Tibial nerve (tissue), 4 donors: ENCODE measurements around the gene SMARCD3. TPM values are rescaled to one million over a fixed set of nuclear protein-coding genes. Genes with fewer than 3 reads are reported as not detected.

Experiments
- DNase-seq, 2 donors: peaks; one replicate each; pipeline ENCODE4 v3.0.0-alpha.2; 2019; ENCODE audit warnings: low spot score in 2 of 2
- H3K27ac ChIP-seq, 4 donors: fragments of 200-600 bp; sonication (generic) in 3 of 4; one replicate each; pipeline ENCODE4 v1.5.1; 2017 to 2019; ENCODE audit warnings: mild to moderate bottlenecking in 1 of 4
- H3K27me3 ChIP-seq, 2 donors: fragments of 200-600 bp; sonication (generic) in 1 of 2; one replicate each; pipeline versions ENCODE4 v1.5.1 to v1.6.0; 2017 to 2019
- H3K36me3 ChIP-seq, 3 donors: fragments of 200-600 bp; sonication (generic); one replicate each; pipeline ENCODE4 v1.5.1; 2018 to 2019
- H3K4me1 ChIP-seq, 4 donors: fragments of 200-600 bp; sonication (generic) in 3 of 4; one replicate each; pipeline ENCODE4 v1.5.1; 2017 to 2019
- H3K4me3 ChIP-seq, 4 donors: fragments of 200-600 bp; sonication (generic) in 3 of 4; one replicate each; pipeline ENCODE4 v1.5.1; 2017 to 2019; ENCODE audit warnings: mild to moderate bottlenecking in 1 of 4, moderate library complexity in 1 of 4
- H3K9me3 ChIP-seq, 4 donors: fragments of 200-600 bp; sonication (generic) in 3 of 4; one replicate each; pipeline ENCODE4 v1.5.1; 2017 to 2019
- CTCF ChIP-seq, 5 experiments: fragments of 200-600 bp in 3 of 5; fragments of 450-650 bp in 2 of 5; sonication (generic) in 3 of 5; IDR thresholded peaks; one replicate each; pipeline ENCODE4 v1.5.1; 2016 to 2019; ENCODE audit warnings: antibody characterized with exemption in 5 of 5, mild to moderate bottlenecking in 3 of 5, moderate library complexity in 2 of 5
- EP300 ChIP-seq, 2 donors: sonication (generic); formaldehyde crosslinking; IDR thresholded peaks; one replicate each; pipeline ENCODE4 v1.6.1; 2017; ENCODE audit warnings: antibody characterized with exemption in 2 of 2, mild to moderate bottlenecking in 1 of 2
- POLR2A ChIP-seq, 2 donors: fragments of 450-650 bp; IDR thresholded peaks; one replicate each; pipeline ENCODE4 v1.6.1; 2017; ENCODE audit warnings: antibody characterized with exemption in 2 of 2, mild to moderate bottlenecking in 2 of 2, moderate library complexity in 2 of 2
- WGBS, 2 donors: methylation state at CpG; one replicate each; pipeline ENCODE4 v1.1.5; 2018; 5-methylcytosine and 5-hydroxymethylcytosine counted together
- total RNA-seq, 4 donors: library from RNA; depleted of rRNA; stranded (reverse); fragments of >200 nt; gene quantifications; one replicate each; pipeline ENCODE4 v1.1.0, GENCODE V29; 2016

SMARCD3 gene
- total RNA-seq, 4 donors from 2014 or later: 55.5 to 97.2 (median 77.3) TPM

- no peaks in the 10 kb centered on the region for H3K27me3 ChIP-seq
- peaks cover 0 to 49% (median 20%) of the 10 kb centered on the region in 4 donors for H3K4me1 ChIP-seq
- no peak overlapping the region for H3K4me3 ChIP-seq
- WGBS, 2 donors: 60 to 87% methylated on average over 5 to 8 of the region's 9 CpGs
- no peak overlapping the region for H3K27ac ChIP-seq
- no peak for DNase-seq
- H3K9me3 ChIP-seq: no peaks in the 10 kb centered on the region
- peaks cover 0 to 19% (median 0%) of the 10 kb centered on the region in 3 donors for H3K36me3 ChIP-seq
- TF ChIP-seq EP300 (IDR thresholded peaks at IDR 0.05): no peak
- TF ChIP-seq POLR2A (IDR thresholded peaks at IDR 0.05): no peak
- TF ChIP-seq CTCF (IDR thresholded peaks at IDR 0.05): no peak
Measured at GRCh38 chr7:151273651-151274390, 25.3 kb upstream of the SMARCD3 start.

GRCh38 chr7:151272877-151273276, 24.4 kb upstream of the SMARCD3 start:
- TF ChIP-seq CTCF (IDR thresholded peaks at IDR 0.05) (no peak), EP300 (IDR thresholded peaks at IDR 0.05) (no peak), POLR2A (IDR thresholded peaks at IDR 0.05) (no peak)
- Histone ChIP-seq H3K27ac (peak overlapping the region in 3 of 4 donors; percentile 50 to 87 (median 63)), H3K36me3 (peaks cover 0 to 19% (median 0%) of the 10 kb centered on the region in 3 donors), H3K4me1 (peaks cover 0 to 48% (median 20%) of the 10 kb centered on the region in 4 donors), H3K27me3 (no peaks in the 10 kb centered on the region), H3K4me3 (no peak overlapping the region), H3K9me3 (no peaks in the 10 kb centered on the region)
- 93 to 94% methylated on average over 7 of the region's 7 CpGs for WGBS, 2 donors
- DNase-seq: no peak

GRCh38 chr7:151272405-151272804, 23.9 kb upstream of the SMARCD3 start:
- no peaks in the 10 kb centered on the region for H3K27me3 ChIP-seq
- TF ChIP-seq EP300 (IDR thresholded peaks at IDR 0.05) (no peak), CTCF (IDR thresholded peaks at IDR 0.05) (no peak), POLR2A (IDR thresholded peaks at IDR 0.05) (no peak)
- peak overlapping the region; percentile 3 to 87 (median 56) for H3K27ac ChIP-seq
- no peak for DNase-seq
- peaks cover 0 to 19% (median 0%) of the 10 kb centered on the region in 3 donors for H3K36me3 ChIP-seq
- no peak overlapping the region for H3K4me3 ChIP-seq
- no peaks in the 10 kb centered on the region for H3K9me3 ChIP-seq
- 67 to 68% methylated on average over 10 of the region's 10 CpGs for WGBS, 2 donors
- H3K4me1 ChIP-seq: peaks cover 0 to 43% (median 18%) of the 10 kb centered on the region in 4 donors

DNA sequence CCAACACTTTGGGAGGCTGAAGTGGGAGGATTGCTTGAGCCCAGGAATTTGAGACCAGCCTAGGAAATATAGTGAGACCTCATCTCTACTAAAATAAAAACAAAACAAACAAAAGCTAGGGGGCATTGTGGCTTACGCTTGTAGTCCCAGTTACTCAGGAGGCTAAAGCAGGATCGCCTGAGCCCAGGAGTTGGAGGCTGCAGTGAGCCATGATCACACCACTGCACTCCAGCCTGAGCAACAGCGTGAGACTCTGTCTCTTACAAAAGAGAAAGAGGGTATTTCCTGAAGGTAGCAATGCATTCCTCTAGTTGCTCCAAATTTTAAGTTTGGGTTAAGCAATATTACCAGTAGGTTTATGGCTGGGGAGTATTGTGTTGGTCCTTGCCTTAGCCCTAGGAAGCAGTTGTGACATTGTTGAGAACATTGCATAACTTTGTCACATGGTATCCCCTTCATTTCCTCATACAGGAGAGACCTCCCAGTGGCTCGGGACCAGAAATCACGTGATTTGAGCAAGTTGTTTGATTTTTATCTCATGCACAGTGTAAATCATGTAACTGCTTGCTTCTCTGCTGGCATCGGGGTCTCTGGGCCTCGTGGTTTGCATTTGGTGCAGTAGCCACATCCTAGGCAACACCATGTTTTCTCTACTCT, 23.3 kb upstream of the SMARCD3 start:
- Histone ChIP-seq H3K27me3 (no peaks in the 10 kb centered on the region), H3K9me3 (no peaks in the 10 kb centered on the region), H3K36me3 (peaks cover 0 to 19% (median 0%) of the 10 kb centered on the region in 3 donors), H3K27ac (peak overlapping the region; percentile 3 to 87 (median 56)), H3K4me1 (peaks cover 0 to 40% (median 16%) of the 10 kb centered on the region in 4 donors), H3K4me3 (no peak overlapping the region)
- peak in 2 of 5 experiments; percentile 6 to 11 for TF ChIP-seq CTCF (IDR thresholded peaks at IDR 0.05)
- peak; percentile 71 to 90 for TF ChIP-seq EP300 (IDR thresholded peaks at IDR 0.05)
- TF ChIP-seq POLR2A (IDR thresholded peaks at IDR 0.05): peak in 1 of 2 donors; percentile 16
- DNase-seq: peak; percentile 44 to 90
- WGBS, 2 donors: 46 to 47% methylated on average over 7 of the region's 7 CpGs

DNA sequence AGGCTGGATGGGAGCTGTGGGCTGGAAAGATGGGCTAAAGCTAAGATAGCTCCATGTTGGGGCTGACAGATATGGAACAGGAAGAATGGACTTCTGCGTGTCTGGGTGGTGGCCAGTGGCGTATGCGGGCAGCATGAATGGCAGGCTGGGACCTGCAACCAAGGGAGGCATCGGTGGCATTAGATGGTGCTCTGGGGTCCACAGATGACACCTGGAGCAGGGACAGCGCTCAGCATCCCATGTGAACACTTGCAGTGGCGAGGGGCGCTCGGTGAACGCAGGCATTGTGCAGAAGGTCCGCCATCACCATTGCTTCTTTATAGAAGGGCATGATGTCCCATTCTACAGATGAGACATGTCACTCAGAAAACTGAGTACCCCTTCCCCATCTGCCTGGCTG, 21.0 kb upstream of the SMARCD3 start:
- no peak for TF ChIP-seq POLR2A (IDR thresholded peaks at IDR 0.05)
- Histone ChIP-seq H3K4me3 (no peak overlapping the region), H3K36me3 (peaks cover 0 to 18% (median 0%) of the 10 kb centered on the region in 3 donors), H3K4me1 (peaks cover 0 to 20% (median 12%) of the 10 kb centered on the region in 4 donors), H3K27ac (no peak overlapping the region), H3K27me3 (no peaks in the 10 kb centered on the region), H3K9me3 (no peaks in the 10 kb centered on the region)
- no peak for DNase-seq
- 89 to 92% methylated on average over 10 of the region's 10 CpGs for WGBS, 2 donors
